Head of caudate nucleus (tissue), 42 donors: ENCODE data around the gene MPP1.

Experiments used
- DNase-seq, 42 donors: peaks; one replicate each; pipeline versions ENCODE4 v3.0.0 to v3.0.0-alpha.2; 2020 to 2021; ENCODE audit warnings: mixed read lengths in 7 of 42
- intact Hi-C: fragments of 100-400 bp; cut with DNase I; formaldehyde crosslinking; loops from one replicate; pipeline ENCODE4 v1.15.0; 2022

The MPP1 gene

GRCh38 chrX:154784149-154784995 is 20.9 kb downstream of the MPP1 start:
- intact Hi-C loops = no loop called here
- no peak for DNase-seq

GRCh38 chrX:154780968-154781367 is 24.3 kb downstream of the MPP1 start:
- no peak for DNase-seq
- intact Hi-C loops = no loop called here

GRCh38 chrX:154779261-154779660 is 26.0 kb downstream of the MPP1 start:
- intact Hi-C loops = no loop called here
- no peak for DNase-seq

- intact Hi-C loops = no loop called here
- no peak for DNase-seq
Measured at GRCh38 chrX:154776753-154777152, 28.5 kb downstream of the MPP1 start.

- DNase-seq = peak in 40 of 42 donors; percentile 20 to 90 (median 62)
- intact Hi-C loops = no loop called here
Measured at GRCh38 chrX:154775419-154776349, 29.6 kb downstream of the MPP1 start.

- no peak for DNase-seq
- intact Hi-C loops = no loop called here
Measured at GRCh38 chrX:154774622-154775021, 30.7 kb downstream of the MPP1 start.

- intact Hi-C loops = loop anchor here (2.0 kb wide), 1 partner anchor 42 kb away; the partner anchor contains the start of gene MPP1
Measured at GRCh38 chrX:154762537-154763296, 42.6 kb downstream of the MPP1 start, which contains the start of gene DKC1. TSS of gene DKC1 (plus strand) at chrX:154762864. CDS start at chrX:154762966, 102 bp downstream.

GRCh38 chrX:154761977-154762536 is 43.2 kb downstream of the MPP1 start:
- DNase-seq = no peak
- intact Hi-C loops = loop anchor here (2.0 kb wide), 1 partner anchor 43 kb away; the partner anchor contains the start of gene MPP1

More at GRCh38 chrX:154762537-154763296, 42.6 kb downstream of the MPP1 start, which contains the start of gene DKC1:
- peak; percentile 84 to 97 (median 94) for DNase-seq

- DNase-seq = peak in 1 of 42 donors; percentile 43
- intact Hi-C loops = no loop called here
Measured at GRCh38 chrX:154758696-154759095, 46.6 kb downstream of the MPP1 start.

GRCh38 chrX:154751669-154752271 is 53.5 kb downstream of the MPP1 start:
- no peak for DNase-seq
- intact Hi-C loops = no loop called here

GRCh38 chrX:154751203-154751668 is 54.0 kb downstream of the MPP1 start:
- DNase-seq = no peak
- intact Hi-C loops = no loop called here

- intact Hi-C loops = no loop called here
- peak in 4 of 42 donors; percentile 4 to 45 (median 29) for DNase-seq
Measured at GRCh38 chrX:154750301-154751202, 54.7 kb downstream of the MPP1 start, which contains the start of gene GAB3. TSS of gene GAB3 (minus strand) at chrX:154751077. CDS start at chrX:154751025, 52 bp downstream.

- intact Hi-C loops = no loop called here
- no peak for DNase-seq
Measured at GRCh38 chrX:154749856-154750255, 55.4 kb downstream of the MPP1 start.

GRCh38 chrX:154748712-154749339 is 56.5 kb downstream of the MPP1 start:
- DNase-seq = peak in 32 of 42 donors; percentile 14 to 73 (median 44)
- intact Hi-C loops = no loop called here

- intact Hi-C loops = no loop called here
- no peak for DNase-seq
Measured at GRCh38 chrX:154742613-154743012, 62.7 kb downstream of the MPP1 start.

- DNase-seq = no peak
- intact Hi-C loops = no loop called here
Measured at GRCh38 chrX:154739952-154740465, 65.3 kb downstream of the MPP1 start.
